Adrenal gland (tissue), 12 donors: ENCODE measurements around the gene CABP4. TPM values are rescaled to one million over a fixed set of nuclear protein-coding genes. Genes with fewer than 3 reads are reported as not detected.

Experiments
- DNase-seq, 7 donors: peaks; one replicate each; pipeline ENCODE4 v3.0.0-alpha.2; 2019 to 2020
- H3K27ac ChIP-seq, 5 donors: fragments of 200-600 bp; sonication (generic) in 4 of 5; 1 replicate in 3 of 5; 2 replicates in 2 of 5; pipeline versions ENCODE4 v1.5.1 to v1.8.0; 2016 to 2020; ENCODE audit warnings: mild to moderate bottlenecking in 1 of 5
- H3K27me3 ChIP-seq: fragments of 200-600 bp; 2 replicates; pipeline ENCODE4 v1.8.0; 2021
- H3K36me3 ChIP-seq, 2 donors: fragments of 200-600 bp; replicated peaks in 1 of 2; 1 replicate in 1 of 2; 2 replicates in 1 of 2; pipeline versions ENCODE4 v1.5.1 to v1.8.0; 2018 to 2022
- H3K4me1 ChIP-seq, 2 donors: fragments of 200-600 bp; replicated peaks in 1 of 2; 1 replicate in 1 of 2; 2 replicates in 1 of 2; pipeline versions ENCODE4 v1.5.1 to v1.8.0; 2018 to 2021
- H3K4me3 ChIP-seq, 4 donors: fragments of 200-600 bp; sonication (generic) in 3 of 4; one replicate each; pipeline ENCODE4 v1.5.1; 2016 to 2018
- H3K9me3 ChIP-seq, 3 donors: fragments of 200-600 bp; sonication (generic) in 1 of 3; replicated peaks in 1 of 3; 1 replicate in 2 of 3; 2 replicates in 1 of 3; pipeline versions ENCODE4 v1.5.1 to v1.8.0; 2016 to 2021
- POLR2A ChIP-seq, 2 donors: fragments of 450-650 bp; IDR thresholded peaks; one replicate each; pipeline ENCODE4 v1.6.1; 2017; ENCODE audit warnings: antibody characterized with exemption in 2 of 2, mild to moderate bottlenecking in 2 of 2, moderate library complexity in 1 of 2
- WGBS, 4 donors: extraction: QIAGEN DNeasy Blood & Tissue Kit in 2 of 4; methylation state at CpG; one replicate each; pipeline versions ENCODE4 v1.1.5 to v1.1.7; 2013 to 2017; 5-methylcytosine and 5-hydroxymethylcytosine counted together
- intact Hi-C, 2 donors: fragments of 100-400 bp; cut with DNase I; formaldehyde crosslinking; loops; one replicate each; pipeline versions ENCODE4 v1.14.1 to v1.15.0; 2022 to 2023
- polyA plus RNA-seq, 3 donors: library from polyadenylated mRNA; stranded (reverse); fragments of 200-250 nt in 2 of 3; fragments of 350-450 nt in 1 of 3; fragmentation: Illumina TruSeq in 1 of 3; extraction: RNeasy Lipid Tissue Mini Kit (QIAGEN cat#74804) in 1 of 3; gene quantifications; one replicate each; pipeline ENCODE4 v1.2.3, GENCODE V29; 2013 to 2014
- total RNA-seq, 9 donors: library from RNA; depleted of rRNA in 4 of 9; stranded (reverse); fragments of >200 nt in 4 of 9; fragments of 120-200 nt in 1 of 9; fragmentation: NEBNext Ultra II Directional in 1 of 9; extraction: Animal tissue kit (Norgen Biotek cat#: 25700) in 1 of 9; gene quantifications; one replicate each; pipeline versions ENCODE4 v1.1.0 to v1.2.4, GENCODE V29; 2013 to 2023
- TF ChIP-seq, protein P1 (sequence below), 6 experiments: fragments of 450-650 bp in 4 of 6; fragments of 200-600 bp in 2 of 6; sonication (generic) in 1 of 6; IDR thresholded peaks; 1 replicate in 5 of 6; 2 replicates in 1 of 6; pipeline versions ENCODE4 v1.5.1 to v1.8.0; 2016 to 2021; ENCODE audit warnings: antibody characterized with exemption in 6 of 6, mild to moderate bottlenecking in 2 of 6, moderate library complexity in 1 of 6
- donor health status: healthy with polysubstance abuse.
- donor health status: Bipolar disorder and iron deficiency.
- donor health status: DM: yes; HTN: yes; CAD: no.
- donor health status: DM: no; HTN: no; CAD: no.
- donor health status: DM: no; HTN: no; CAD: no.
- donor health status: DM: yes; HTN: yes; CAD: no.

CABP4 gene
- total and polyA plus RNA-seq, 12 donors = 0.28 to 3.8 (median 1.5) TPM; not detected in 1

DNA sequence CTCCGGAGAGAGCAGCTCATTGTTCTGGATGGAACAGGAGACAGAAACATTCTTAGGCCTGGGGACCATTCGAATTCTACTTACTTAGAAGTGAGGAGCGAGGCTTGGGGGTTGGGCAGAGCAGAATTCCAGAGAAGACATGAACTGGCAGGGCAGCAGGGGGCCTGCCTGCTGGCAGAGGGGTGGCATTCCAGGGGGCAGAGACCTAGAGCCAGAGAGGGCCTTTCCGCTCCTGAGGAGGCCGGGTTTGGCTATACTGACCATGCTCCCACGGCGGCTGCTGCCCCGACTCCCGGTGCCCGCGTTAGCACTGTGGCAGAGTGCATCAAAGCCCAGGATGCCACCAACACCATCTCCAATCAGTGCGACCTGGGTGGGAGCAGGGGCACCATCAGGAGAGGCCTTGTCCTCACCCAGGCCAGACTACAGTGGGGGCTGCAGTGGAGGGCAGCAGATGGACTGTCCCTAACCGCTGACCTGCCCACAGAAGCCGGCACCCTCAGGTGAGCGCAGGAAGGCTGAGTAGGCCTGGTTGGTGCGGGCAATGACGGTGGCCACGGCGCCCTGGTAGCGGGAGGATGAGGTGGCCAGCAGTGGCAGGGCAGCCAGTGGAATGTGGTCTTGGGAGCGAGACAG, 42.6 kb downstream of the CABP4 start:
- intact Hi-C loops = no loop called here
- peaks cover 0 to 36% of the 10 kb centered on the region in 2 donors for H3K36me3 ChIP-seq
- WGBS, 4 donors = 95 to 98% (median 96%) methylated on average over 7 to 21 of the region's 21 CpGs
- no peak overlapping the region for H3K4me3 ChIP-seq
- no peaks in the 10 kb centered on the region for H3K9me3 ChIP-seq
- H3K27me3 ChIP-seq = no peaks in the 10 kb centered on the region
- no peak for DNase-seq
- H3K4me1 ChIP-seq = no peaks in the 10 kb centered on the region
- H3K27ac ChIP-seq = no peak overlapping the region
- TF ChIP-seq, protein P1, sequence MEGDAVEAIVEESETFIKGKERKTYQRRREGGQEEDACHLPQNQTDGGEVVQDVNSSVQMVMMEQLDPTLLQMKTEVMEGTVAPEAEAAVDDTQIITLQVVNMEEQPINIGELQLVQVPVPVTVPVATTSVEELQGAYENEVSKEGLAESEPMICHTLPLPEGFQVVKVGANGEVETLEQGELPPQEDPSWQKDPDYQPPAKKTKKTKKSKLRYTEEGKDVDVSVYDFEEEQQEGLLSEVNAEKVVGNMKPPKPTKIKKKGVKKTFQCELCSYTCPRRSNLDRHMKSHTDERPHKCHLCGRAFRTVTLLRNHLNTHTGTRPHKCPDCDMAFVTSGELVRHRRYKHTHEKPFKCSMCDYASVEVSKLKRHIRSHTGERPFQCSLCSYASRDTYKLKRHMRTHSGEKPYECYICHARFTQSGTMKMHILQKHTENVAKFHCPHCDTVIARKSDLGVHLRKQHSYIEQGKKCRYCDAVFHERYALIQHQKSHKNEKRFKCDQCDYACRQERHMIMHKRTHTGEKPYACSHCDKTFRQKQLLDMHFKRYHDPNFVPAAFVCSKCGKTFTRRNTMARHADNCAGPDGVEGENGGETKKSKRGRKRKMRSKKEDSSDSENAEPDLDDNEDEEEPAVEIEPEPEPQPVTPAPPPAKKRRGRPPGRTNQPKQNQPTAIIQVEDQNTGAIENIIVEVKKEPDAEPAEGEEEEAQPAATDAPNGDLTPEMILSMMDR (IDR thresholded peaks at IDR 0.05) = no peak
- TF ChIP-seq POLR2A (IDR thresholded peaks at IDR 0.05) = no peak

DNA sequence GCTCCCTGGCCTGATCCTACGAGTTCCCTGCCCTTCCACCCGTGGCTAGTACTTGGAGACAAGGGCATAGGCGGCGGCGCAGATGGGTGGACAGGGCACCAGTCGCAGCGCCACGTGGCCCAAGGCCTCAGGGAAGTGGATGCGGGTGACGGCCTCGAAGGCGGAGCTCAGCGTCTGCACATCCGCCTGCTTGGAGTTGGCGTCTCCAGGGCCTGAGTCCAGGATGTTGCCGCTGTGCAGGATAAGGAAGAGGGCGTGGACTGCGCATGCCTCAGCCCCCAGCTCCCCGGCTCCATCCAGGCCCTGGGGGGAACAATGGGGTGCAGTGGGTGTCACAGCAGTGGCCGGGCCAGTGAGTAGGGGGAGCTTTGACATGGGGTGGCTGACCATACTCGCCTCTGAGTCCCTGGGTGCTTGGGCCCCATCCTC, 43.4 kb downstream of the CABP4 start:
- intact Hi-C loops = no loop called here
- TF ChIP-seq POLR2A (IDR thresholded peaks at IDR 0.05) = no peak
- TF ChIP-seq, protein P1 (IDR thresholded peaks at IDR 0.05) = no peak
- H3K9me3 ChIP-seq = no peaks in the 10 kb centered on the region
- H3K27ac ChIP-seq = peak overlapping the region in 1 of 5 donors; percentile 29
- 81 to 93% (median 88%) methylated on average over 19 to 21 of the region's 21 CpGs for WGBS, 4 donors
- DNase-seq = peak in 2 of 7 donors; percentile 44 to 60
- no peaks in the 10 kb centered on the region for H3K27me3 ChIP-seq
- peaks cover under 1 to 5% of the 10 kb centered on the region in 2 donors for H3K4me1 ChIP-seq
- H3K36me3 ChIP-seq = peaks cover 0 to 28% of the 10 kb centered on the region in 2 donors
- no peak overlapping the region for H3K4me3 ChIP-seq

DNA sequence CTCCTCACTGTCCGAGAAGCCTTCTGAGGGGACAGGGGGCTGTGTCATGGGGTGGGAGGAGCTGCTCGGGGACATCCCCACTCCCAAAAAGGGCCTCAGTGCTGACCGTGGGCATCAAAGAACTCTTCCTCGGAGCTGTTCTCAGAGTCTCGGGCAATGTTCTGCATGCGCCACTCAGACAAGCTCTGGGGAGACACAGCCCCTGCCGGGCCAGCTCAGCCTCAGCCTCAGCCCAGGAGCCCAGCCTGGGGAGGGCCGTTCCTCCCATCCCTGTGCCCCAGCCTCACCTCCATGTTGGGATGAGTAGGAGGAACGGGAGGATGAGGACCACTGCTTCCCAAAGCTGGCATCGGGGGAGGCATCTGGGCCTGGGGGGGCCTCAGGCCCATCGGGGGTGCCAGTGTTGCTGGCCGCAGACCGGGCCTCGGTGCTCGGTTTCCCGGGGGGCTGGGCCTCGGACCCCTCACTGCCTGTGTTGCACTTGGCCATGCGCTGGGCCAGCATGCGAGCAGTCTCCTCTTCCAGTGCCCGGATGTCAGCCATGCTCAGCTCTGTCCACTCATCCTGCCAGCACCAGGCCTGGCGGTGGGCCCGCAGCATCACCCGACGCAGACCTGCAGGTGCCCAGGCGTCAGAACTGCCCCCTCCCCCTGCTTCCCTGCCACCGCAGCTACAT, 44.8 kb downstream of the CABP4 start:
- peaks cover 6 to 12% of the 10 kb centered on the region in 2 donors for H3K4me1 ChIP-seq
- H3K36me3 ChIP-seq = peaks cover 0 to 22% of the 10 kb centered on the region in 2 donors
- DNase-seq = no peak
- H3K27ac ChIP-seq = no peak overlapping the region
- TF ChIP-seq POLR2A (IDR thresholded peaks at IDR 0.05) = no peak
- TF ChIP-seq, protein P1 (IDR thresholded peaks at IDR 0.05) = no peak
- intact Hi-C loops = loop anchor here in 1 of 2 donors (5.0 kb wide), 1 partner anchor 103 kb away; no protein-coding TSS in a partner anchor
- H3K27me3 ChIP-seq = no peaks in the 10 kb centered on the region
- 91 to 96% (median 95%) methylated on average over 6 to 26 of the region's 26 CpGs for WGBS, 4 donors
- H3K4me3 ChIP-seq = no peak overlapping the region
- H3K9me3 ChIP-seq = no peaks in the 10 kb centered on the region

DNA sequence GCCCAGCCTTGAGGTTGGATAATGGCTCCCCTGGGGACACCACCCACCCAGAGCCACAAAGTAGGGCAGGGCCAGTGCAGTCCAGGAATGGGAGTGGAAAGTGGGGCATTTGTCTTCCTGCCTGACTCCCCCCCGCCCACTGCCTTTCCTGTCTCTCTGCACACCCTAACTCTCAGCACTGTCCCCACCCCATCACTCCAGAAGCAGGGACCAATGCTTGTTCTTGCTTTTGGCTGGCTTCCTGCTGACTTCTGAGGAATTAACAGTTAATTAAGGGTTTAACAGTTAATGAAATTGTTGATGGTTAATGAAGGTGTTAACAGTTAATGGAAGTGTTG, 45.3 kb downstream of the CABP4 start:
- no peak overlapping the region for H3K4me3 ChIP-seq
- no peaks in the 10 kb centered on the region for H3K27me3 ChIP-seq
- no peak overlapping the region for H3K27ac ChIP-seq
- H3K4me1 ChIP-seq = peaks cover 9 to 17% of the 10 kb centered on the region in 2 donors
- H3K36me3 ChIP-seq = peaks cover 0 to 17% of the 10 kb centered on the region in 2 donors
- DNase-seq = no peak
- 86 to 92% (median 90%) methylated on average over 1 of the region's 1 CpG for WGBS, 4 donors
- H3K9me3 ChIP-seq = no peaks in the 10 kb centered on the region
- no peak for TF ChIP-seq POLR2A (IDR thresholded peaks at IDR 0.05)
- TF ChIP-seq, protein P1 (IDR thresholded peaks at IDR 0.05) = no peak
- intact Hi-C loops = loop anchor here in 1 of 2 donors (5.0 kb wide), 1 partner anchor 103 kb away; no protein-coding TSS in a partner anchor
